IPS DF 4.7 (cell line): ENCODE measurements around the gene OTC.
A peak's percentile ranks its signal among the peaks of the same experiment; 100 is the strongest.

Experiments
- DNase-seq: peaks from one replicate; pipeline ENCODE4 v3.0.0-alpha.2; 2013; ENCODE audit warnings: low spot score; ENCODE audit errors: extremely low read depth

Gene OTC

GRCh38 chrX:38352362-38352761, at the start of gene OTC:
Gene OTC (plus strand): TSS chrX:38352604. CDS start chrX:38352697, 93 bp downstream.
- no peak for DNase-seq

- DNase-seq: no peak
Measured at GRCh38 chrX:38304010-38304409, 48.4 kb upstream of the OTC start.

GRCh38 chrX:38305971-38306370, 46.4 kb upstream of the OTC start:
- no peak for DNase-seq

DNA sequence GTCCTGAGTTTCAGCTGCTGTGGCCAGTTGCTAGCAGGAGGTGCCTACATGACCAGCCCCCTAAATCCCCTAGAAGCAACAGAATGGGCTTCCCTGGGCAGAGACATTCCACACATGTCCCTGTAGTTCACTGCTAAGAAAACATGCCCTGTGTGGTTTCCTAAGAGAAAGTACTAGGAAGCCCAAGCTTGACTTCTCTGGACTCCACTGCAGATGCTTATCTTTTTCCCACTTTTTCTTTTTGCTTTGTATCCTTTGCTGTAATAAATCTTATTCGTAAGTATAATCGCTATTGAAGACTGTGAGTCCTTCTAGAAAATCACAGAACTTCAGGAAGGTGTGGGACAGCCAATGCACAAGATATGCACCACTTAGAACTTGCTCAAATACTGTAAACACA, 40.7 kb upstream of the OTC start:
- DNase-seq: no peak

- DNase-seq: no peak
Measured at GRCh38 chrX:38312436-38312835, 40.0 kb upstream of the OTC start.

GRCh38 chrX:38313190-38313589, 39.2 kb upstream of the OTC start:
- no peak for DNase-seq

- no peak for DNase-seq
Measured at GRCh38 chrX:38315186-38315585, 37.2 kb upstream of the OTC start.

DNA sequence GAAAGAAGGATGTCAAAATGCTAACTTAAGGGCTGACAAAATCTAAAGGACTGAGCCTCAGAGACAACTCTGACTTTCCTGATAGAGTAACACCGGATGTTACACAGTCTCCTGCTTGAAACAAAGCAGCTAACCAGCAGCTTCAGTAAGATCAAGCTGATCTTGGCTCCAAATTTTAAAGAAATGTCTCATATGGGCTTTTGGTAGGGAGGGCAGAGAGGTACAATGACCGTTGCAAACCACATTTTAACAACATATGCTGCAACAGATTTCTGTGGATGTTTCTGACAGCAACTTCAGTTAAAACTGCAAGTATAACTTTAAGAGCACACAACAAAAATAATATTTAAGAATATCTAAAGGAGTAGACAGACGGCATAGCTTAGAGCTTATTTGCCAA, 34.2 kb upstream of the OTC start:
- DNase-seq: no peak

DNA sequence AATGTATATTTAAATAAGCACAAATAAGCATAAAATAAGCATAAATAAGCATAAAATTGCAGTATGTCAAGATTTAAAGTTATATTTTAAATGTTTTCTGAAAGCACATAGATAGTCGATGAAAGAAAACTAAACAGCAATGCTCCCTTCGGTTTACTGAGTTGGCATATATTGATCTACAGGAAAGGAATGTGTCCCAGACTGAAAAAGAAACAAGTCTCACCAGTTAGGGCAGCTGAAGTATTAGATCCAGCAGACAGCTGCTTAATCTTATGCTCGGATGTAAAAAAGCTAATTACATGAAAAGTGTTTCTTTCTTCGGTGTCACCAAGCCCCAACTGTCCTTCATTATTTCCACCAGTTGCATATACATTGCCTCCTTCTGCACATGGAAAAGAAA, 33.8 kb upstream of the OTC start:
- DNase-seq: no peak

GRCh38 chrX:38320819-38321218, 31.6 kb upstream of the OTC start:
- DNase-seq: no peak

DNA sequence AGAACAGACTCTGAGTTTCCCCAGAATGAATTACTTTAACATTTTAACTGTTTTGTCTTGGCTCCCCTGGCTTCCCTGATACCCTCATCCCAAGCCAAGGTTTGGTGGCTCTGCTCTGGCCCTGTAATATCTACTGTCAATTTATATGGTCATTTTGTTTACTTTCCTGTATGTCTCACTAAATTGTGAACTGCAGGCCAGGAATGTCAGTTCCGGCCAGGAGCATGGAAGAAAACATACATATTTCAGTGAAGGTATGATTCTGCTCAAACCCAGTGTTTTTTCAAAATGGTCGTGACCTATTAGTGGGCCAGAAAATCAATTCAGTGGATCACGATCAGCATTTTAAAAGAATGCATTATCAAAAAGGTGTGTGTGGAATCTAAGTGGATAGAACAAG, 26.3 kb upstream of the OTC start:
- no peak for DNase-seq

- peak; percentile 49 for DNase-seq
Measured at GRCh38 chrX:38327007-38327774, 25.2 kb upstream of the OTC start, which contains the start of gene RPGR. Gene RPGR (minus strand): TSS chrX:38327509. CDS start chrX:38327367, 142 bp downstream.

DNA sequence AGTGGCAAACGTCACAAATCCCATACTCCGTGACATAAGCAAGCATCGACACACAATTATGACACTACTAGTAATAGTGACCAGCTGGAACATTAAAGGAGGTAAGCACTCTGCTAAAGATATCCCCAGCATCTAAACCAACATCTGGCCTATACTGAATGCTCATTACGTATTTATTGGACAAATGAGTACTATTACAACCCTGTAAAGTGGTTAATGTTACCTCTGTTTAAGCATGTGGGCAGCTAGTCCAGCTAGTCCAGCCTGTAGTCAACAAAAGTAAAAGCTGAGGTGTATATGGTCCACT, 24.7 kb upstream of the OTC start:
- no peak for DNase-seq

GRCh38 chrX:38332505-38332904, 19.9 kb upstream of the OTC start:
- DNase-seq: no peak

GRCh38 chrX:38335382-38335781, 17.0 kb upstream of the OTC start:
- no peak for DNase-seq

- DNase-seq: no peak
Measured at GRCh38 chrX:38336538-38337240, 15.7 kb upstream of the OTC start.

DNA sequence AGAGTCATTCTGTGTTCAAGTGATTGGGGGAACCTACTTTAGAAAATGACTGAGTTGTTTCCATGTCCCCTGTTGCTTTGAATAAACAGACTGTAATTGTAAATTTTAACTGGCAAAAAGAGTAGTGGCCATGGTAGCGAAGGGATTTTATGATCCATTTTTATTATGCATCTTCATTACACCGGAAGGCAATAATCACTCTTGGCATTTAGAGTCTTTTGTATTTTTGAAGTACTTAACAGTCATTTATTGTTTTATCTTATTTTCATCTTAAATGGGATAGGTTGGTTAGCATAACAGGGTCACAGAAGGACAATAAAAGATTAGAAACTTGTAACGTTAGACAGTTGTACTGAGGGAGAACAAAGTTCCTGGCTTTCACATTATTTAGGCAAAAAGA, 11.0 kb upstream of the OTC start:
- DNase-seq: no peak

- no peak for DNase-seq
Measured at GRCh38 chrX:38342853-38343778, 9.3 kb upstream of the OTC start.

- no peak for DNase-seq
Measured at GRCh38 chrX:38346150-38346549, 6.3 kb upstream of the OTC start.

- DNase-seq: no peak
Measured at GRCh38 chrX:38347136-38347535, 5.3 kb upstream of the OTC start.

- no peak for DNase-seq
Measured at GRCh38 chrX:38351346-38351745, 1.1 kb upstream of the OTC start.

- DNase-seq: no peak
Measured at GRCh38 chrX:38356401-38356800, 4.0 kb downstream of the OTC start.
